HepG2 (cell line): Measurements from ENCODE around the gene PTCD1. TPM values are rescaled to one million over a fixed set of nuclear protein-coding genes. Genes with fewer than 3 reads are reported as not detected.

Experiments
- CEBPB ChIP-seq: IDR thresholded peaks from 2 replicates; pipeline ENCODE4 v1.6.1; 2011; ENCODE audit warnings: low read depth, low read length, improper control_type of control experiment, borderline replicate concordance
- GMEB1 ChIP-seq: sonication (generic); formaldehyde crosslinking; IDR thresholded peaks from 2 replicates; pipeline ENCODE4 v1.5.1; 2020; ENCODE audit warnings: missing genetic modification reagents, mild to moderate bottlenecking, borderline replicate concordance
- GPBP1L1 ChIP-seq: sonication (generic); formaldehyde crosslinking; IDR thresholded peaks from 2 replicates; pipeline ENCODE4 v1.5.0; 2020; ENCODE audit warnings: mild to moderate bottlenecking, missing genetic modification reagents
- HDAC1 ChIP-seq: sonication (generic); formaldehyde crosslinking; IDR thresholded peaks from 2 replicates; pipeline ENCODE4 v1.5.1; 2020; ENCODE audit warnings: mild to moderate bottlenecking, missing genetic modification reagents
- HMG20A ChIP-seq: IDR thresholded peaks from 2 replicates; pipeline ENCODE4 v1.6.1; 2016; ENCODE audit warnings: borderline replicate concordance
- KAT7 ChIP-seq: IDR thresholded peaks from 2 replicates; pipeline ENCODE4 v1.6.1; 2018; ENCODE audit warnings: borderline replicate concordance, missing compliant biosample characterization
- MLXIP ChIP-seq: sonication (generic); formaldehyde crosslinking; IDR thresholded peaks from 2 replicates; pipeline ENCODE4 v1.9.0; 2021; ENCODE audit warnings: missing genetic modification reagents, borderline replicate concordance
- NFYB ChIP-seq: sonication (generic); formaldehyde crosslinking; IDR thresholded peaks from 2 replicates; pipeline ENCODE4 v1.4.0; 2020; ENCODE audit warnings: missing genetic modification reagents
- RCOR2 ChIP-seq: IDR thresholded peaks from 2 replicates; pipeline ENCODE4 v1.6.1; 2016; ENCODE audit warnings: missing biosample characterization, missing genetic modification reagents
- REL ChIP-seq: sonication (generic); formaldehyde crosslinking; conservative IDR thresholded peaks from 2 replicates; pipeline ENCODE4 v1.8.0; 2022; ENCODE audit warnings: mild to moderate bottlenecking, missing genetic modification reagents, moderate library complexity
- TBP ChIP-seq: sonication (generic); formaldehyde crosslinking; IDR thresholded peaks from 2 replicates; pipeline ENCODE4 v1.5.0; 2020; ENCODE audit warnings: missing genetic modification reagents
- YEATS2 ChIP-seq: sonication (generic); formaldehyde crosslinking; IDR thresholded peaks from 2 replicates; pipeline ENCODE4 v1.4.0; 2020; ENCODE audit warnings: missing genetic modification reagents, borderline replicate concordance
- ZMYM3 ChIP-seq: sonication (generic); formaldehyde crosslinking; IDR thresholded peaks from 2 replicates; pipeline ENCODE4 v1.5.1; 2020; ENCODE audit warnings: mild to moderate bottlenecking, missing genetic modification reagents
- ZNF275 ChIP-seq: sonication (generic); formaldehyde crosslinking; IDR thresholded peaks from 2 replicates; pipeline ENCODE4 v1.8.0; 2022; ENCODE audit warnings: missing genetic modification reagents, mild to moderate bottlenecking, inconsistent platforms, borderline replicate concordance
- ZNF510 ChIP-seq: sonication (generic); formaldehyde crosslinking; IDR thresholded peaks from 2 replicates; pipeline ENCODE4 v1.4.0; 2020; ENCODE audit warnings: low read depth, mild to moderate bottlenecking, missing genetic modification reagents
- ZNF607 ChIP-seq: sonication (generic); formaldehyde crosslinking; IDR thresholded peaks from 2 replicates; pipeline ENCODE4 v1.5.1; 2020; ENCODE audit warnings: missing genetic modification reagents, mild to moderate bottlenecking, borderline replicate concordance
- ZNF660 ChIP-seq: sonication (generic); formaldehyde crosslinking; IDR thresholded peaks from 2 replicates; pipeline ENCODE4 v1.5.1; 2020; ENCODE audit warnings: mild to moderate bottlenecking, low read depth, missing genetic modification reagents, borderline replicate concordance
- ZNF724P ChIP-seq: sonication (generic); formaldehyde crosslinking; IDR thresholded peaks from 2 replicates; pipeline ENCODE4 v1.8.0; 2022; ENCODE audit warnings: missing genetic modification reagents, borderline replicate concordance
- ZNF773 ChIP-seq: sonication (generic); formaldehyde crosslinking; IDR thresholded peaks from 2 replicates; pipeline ENCODE4 v1.4.0; 2020; ENCODE audit warnings: missing genetic modification reagents, borderline replicate concordance
- ZNF839 ChIP-seq: sonication (generic); formaldehyde crosslinking; IDR thresholded peaks from 2 replicates; pipeline ENCODE4 v1.4.0; 2020; ENCODE audit warnings: missing genetic modification reagents, mild to moderate bottlenecking, borderline replicate concordance
- ZNF891 ChIP-seq: sonication (generic); formaldehyde crosslinking; IDR thresholded peaks from 2 replicates; pipeline ENCODE4 v1.5.0; 2020; ENCODE audit warnings: mild to moderate bottlenecking, missing genetic modification reagents
- polyA plus RNA-seq, 8 experiments: library from polyadenylated mRNA; depleted of rRNA in 3 of 8; stranded (reverse) in 7 of 8; unstranded in 1 of 8; fragments of >200 nt; fragmentation: Illumina TruSeq in 4 of 8; extraction: Trizol in 4 of 8; gene quantifications; 2 replicates each; pipeline versions ENCODE4 v1.2.1 to v1.2.3, GENCODE V29; 2011 to 2016; ENCODE audit warnings: low read depth in 4 of 8, missing spikeins in 1 of 8, mixed read lengths in 1 of 8; ENCODE audit not compliant: insufficient read depth in 1 of 8
- total RNA-seq, 5 experiments: library from RNA; depleted of rRNA; stranded (reverse); fragments of >200 nt; fragmentation: Illumina TruSeq; extraction: Trizol; gene quantifications; 2 replicates each; pipeline ENCODE4 v1.2.3, GENCODE V29; 2016; ENCODE audit warnings: low read depth in 1 of 5

PTCD1 gene
- total and polyA plus RNA-seq, 2 of the 13 experiments (the other 11 are each of a cell fraction or from before 2014, with no cell fraction given) = 3.0 to 8.4 TPM

- TF ChIP-seq MLXIP (CRISPR knock-in tag) = no peak
- TF ChIP-seq ZNF773 (CRISPR knock-in tag) = no peak
- peak; percentile 75; the same call in 1 of the 2 replicates for TF ChIP-seq HMG20A
- peak; percentile 85 for TF ChIP-seq HDAC1 (CRISPR knock-in tag)
- peak; percentile 80 for TF ChIP-seq CEBPB
- TF ChIP-seq GMEB1 (CRISPR knock-in tag) = peak; percentile 51; the same call in 1 of the 2 replicates
- peak; percentile 67 for TF ChIP-seq NFYB (CRISPR knock-in tag)
- no peak for TF ChIP-seq ZNF607 (CRISPR knock-in tag)
- TF ChIP-seq RCOR2 (CRISPR knock-in tag) = no peak
- TF ChIP-seq ZNF724P (CRISPR knock-in tag) = no peak
- no peak for TF ChIP-seq ZNF275 (CRISPR knock-in tag)
- TF ChIP-seq ZNF660 = no peak
- TF ChIP-seq ZNF839 (CRISPR knock-in tag) = no peak
- no peak for TF ChIP-seq REL
- TF ChIP-seq ZNF891 (CRISPR knock-in tag) = no peak
- no peak for TF ChIP-seq GPBP1L1 (CRISPR knock-in tag)
- peak; percentile 59; the same call in 1 of the 2 replicates for TF ChIP-seq ZMYM3 (CRISPR knock-in tag)
- TF ChIP-seq KAT7 (CRISPR knock-in tag) = no peak
- TF ChIP-seq ZNF510 (CRISPR knock-in tag) = no peak
- no peak for TF ChIP-seq TBP
- TF ChIP-seq YEATS2 = no peak; the same call in 1 of the 2 replicates
Measured at GRCh38 chr7:99372275-99373090, 66.1 kb downstream of the PTCD1 start (continued).
